ENCODE data around the gene KDM3B.

GRCh38 chr5:138354926-138355378 lies 2.5 kb downstream of the KDM3B start:
- TF ChIP-seq POLR2A (IDR thresholded peaks at IDR 0.05) (no peak), CTCF (IDR thresholded peaks at IDR 0.05) (no peak)

Measured in uterus (tissue), 2 donors.